HepG2 (cell line): Measurements from ENCODE around the gene SFI1. TPM values are rescaled to one million over a fixed set of nuclear protein-coding genes. Genes with fewer than 3 reads are reported as not detected.

Experiments
- CBX2 ChIP-seq, 2 experiments: fragments of 200-600 bp in 1 of 2; sonication (generic); formaldehyde crosslinking in 1 of 2; IDR thresholded peaks; 2 replicates each; pipeline versions ENCODE4 v1.7.0 to v1.8.1; 2018 to 2022; ENCODE audit warnings: low read depth in 2 of 2, low read length in 1 of 2, mild to moderate bottlenecking in 1 of 2, missing genetic modification reagents in 1 of 2
- CREB3 ChIP-seq: sonication (generic); formaldehyde crosslinking; IDR thresholded peaks from 2 replicates; pipeline ENCODE4 v1.5.0; 2020; ENCODE audit warnings: missing genetic modification reagents
- GABPA ChIP-seq, 2 experiments: IDR thresholded peaks; 2 replicates each; pipeline ENCODE4 v1.6.1; 2011 to 2016; ENCODE audit warnings: low read depth in 2 of 2, low read length in 1 of 2, missing biosample characterization in 1 of 2, missing genetic modification characterization in 1 of 2
- HDAC2 ChIP-seq: sonication (generic); formaldehyde crosslinking; IDR thresholded peaks from 2 replicates; pipeline ENCODE4 v1.4.0; 2020; ENCODE audit warnings: missing genetic modification reagents
- NFE2 ChIP-seq: sonication (generic); formaldehyde crosslinking; IDR thresholded peaks from 2 replicates; pipeline ENCODE4 v1.4.0; 2020; ENCODE audit warnings: missing genetic modification reagents
- NPAS2 ChIP-seq: sonication (generic); formaldehyde crosslinking; IDR thresholded peaks from 2 replicates; pipeline ENCODE4 v1.8.0; 2022; ENCODE audit warnings: mild to moderate bottlenecking, missing genetic modification reagents, borderline replicate concordance
- PATZ1 ChIP-seq: sonication (generic); formaldehyde crosslinking; IDR thresholded peaks from 2 replicates; pipeline ENCODE4 v1.4.0; 2020; ENCODE audit warnings: missing genetic modification reagents
- RBAK ChIP-seq: sonication (generic); formaldehyde crosslinking; IDR thresholded peaks from 2 replicates; pipeline ENCODE4 v1.5.1; 2020; ENCODE audit warnings: mild to moderate bottlenecking, missing genetic modification reagents
- RNF2 ChIP-seq: fragments of 450-650 bp; conservative IDR thresholded peaks from 2 replicates; pipeline ENCODE4 v1.6.1; 2016; ENCODE audit warnings: low read depth
- SALL2 ChIP-seq: sonication (generic); formaldehyde crosslinking; IDR thresholded peaks from 2 replicates; pipeline ENCODE4 v1.8.1; 2023; ENCODE audit warnings: mild to moderate bottlenecking, missing genetic modification reagents, inconsistent platforms
- SMAD3 ChIP-seq: sonication (generic); formaldehyde crosslinking; IDR thresholded peaks from 2 replicates; pipeline ENCODE4 v1.4.0; 2020; ENCODE audit warnings: missing genetic modification reagents
- UBTF ChIP-seq: sonication (generic); formaldehyde crosslinking; IDR thresholded peaks from 2 replicates; pipeline ENCODE4 v1.4.0; 2020; ENCODE audit warnings: mild to moderate bottlenecking, missing genetic modification reagents
- YEATS2 ChIP-seq: sonication (generic); formaldehyde crosslinking; IDR thresholded peaks from 2 replicates; pipeline ENCODE4 v1.4.0; 2020; ENCODE audit warnings: missing genetic modification reagents, borderline replicate concordance
- ZFP1 ChIP-seq: IDR thresholded peaks from 2 replicates; pipeline ENCODE4 v1.6.1; 2016
- ZFP90 ChIP-seq: sonication (generic); formaldehyde crosslinking; IDR thresholded peaks from 2 replicates; pipeline ENCODE4 v1.8.0; 2022; ENCODE audit warnings: missing genetic modification reagents, mild to moderate bottlenecking, inconsistent platforms, borderline replicate concordance
- ZFY ChIP-seq: sonication (generic); formaldehyde crosslinking; IDR thresholded peaks from 2 replicates; pipeline ENCODE4 v1.4.0; 2020; ENCODE audit warnings: missing genetic modification reagents
- ZNF18 ChIP-seq: sonication (generic); formaldehyde crosslinking; IDR thresholded peaks from 2 replicates; pipeline ENCODE4 v1.8.0; 2022; ENCODE audit warnings: mild to moderate bottlenecking, missing genetic modification reagents; ENCODE audit not compliant: insufficient replicate concordance
- ZNF430 ChIP-seq: sonication (generic); formaldehyde crosslinking; IDR thresholded peaks from 2 replicates; pipeline ENCODE4 v1.9.0; 2021; ENCODE audit warnings: mild to moderate bottlenecking, missing genetic modification reagents
- ZNF556 ChIP-seq: sonication (generic); formaldehyde crosslinking; IDR thresholded peaks from 2 replicates; pipeline ENCODE4 v1.4.0; 2020; ENCODE audit warnings: mild to moderate bottlenecking, missing genetic modification reagents, borderline replicate concordance
- ZNF570 ChIP-seq: sonication (generic); formaldehyde crosslinking; IDR thresholded peaks from 2 replicates; pipeline ENCODE4 v1.4.0; 2020; ENCODE audit warnings: mild to moderate bottlenecking, missing genetic modification reagents, borderline replicate concordance
- ZNF773 ChIP-seq: sonication (generic); formaldehyde crosslinking; IDR thresholded peaks from 2 replicates; pipeline ENCODE4 v1.4.0; 2020; ENCODE audit warnings: missing genetic modification reagents, borderline replicate concordance
- ZSCAN12 ChIP-seq: sonication (generic); formaldehyde crosslinking; IDR thresholded peaks from 2 replicates; pipeline ENCODE4 v1.9.0; 2021; ENCODE audit warnings: mild to moderate bottlenecking, missing genetic modification reagents
- polyA plus RNA-seq, 8 experiments: library from polyadenylated mRNA; depleted of rRNA in 3 of 8; stranded (reverse) in 7 of 8; unstranded in 1 of 8; fragments of >200 nt; fragmentation: Illumina TruSeq in 4 of 8; extraction: Trizol in 4 of 8; gene quantifications; 2 replicates each; pipeline versions ENCODE4 v1.2.1 to v1.2.3, GENCODE V29; 2011 to 2016; ENCODE audit warnings: low read depth in 4 of 8, missing spikeins in 1 of 8, mixed read lengths in 1 of 8; ENCODE audit not compliant: insufficient read depth in 1 of 8
- total RNA-seq, 5 experiments: library from RNA; depleted of rRNA; stranded (reverse); fragments of >200 nt; fragmentation: Illumina TruSeq; extraction: Trizol; gene quantifications; 2 replicates each; pipeline ENCODE4 v1.2.3, GENCODE V29; 2016; ENCODE audit warnings: low read depth in 1 of 5

Gene SFI1
- total and polyA plus RNA-seq, 2 of the 13 experiments (the other 11 are each of a cell fraction or from before 2014, with no cell fraction given): 20.5 to 40.1 TPM

- peak; percentile 89 for TF ChIP-seq UBTF
- TF ChIP-seq PATZ1: peak; percentile 58
- no peak for TF ChIP-seq ZNF570
- no peak for TF ChIP-seq YEATS2 (CRISPR knock-in tag)
- peak; percentile 46; the same call in 1 of the 2 replicates for TF ChIP-seq ZNF430 (CRISPR knock-in tag)
- no peak for TF ChIP-seq ZFP1 (CRISPR knock-in tag)
- TF ChIP-seq ZFY (CRISPR knock-in tag): peak; percentile 42
- TF ChIP-seq NPAS2 (CRISPR knock-in tag): no peak
- no peak for TF ChIP-seq ZNF556 (CRISPR knock-in tag)
- no peak for TF ChIP-seq RNF2
- no peak for TF ChIP-seq CREB3 (CRISPR knock-in tag)
- TF ChIP-seq ZFP90: no peak
- TF ChIP-seq CBX2 (IDR thresholded peaks at IDR 0.05; ENCODE audit: low read depth, low read length): no peak
- peak; percentile 80; the same call in 1 of the 2 replicates for TF ChIP-seq CBX2 (CRISPR knock-in tag; IDR thresholded peaks at IDR 0.05; ENCODE audit: low read depth)
- no peak for TF ChIP-seq ZNF773
- TF ChIP-seq SMAD3 (CRISPR knock-in tag): no peak
- no peak for TF ChIP-seq SALL2 (CRISPR knock-in tag)
- TF ChIP-seq NFE2: no peak
- TF ChIP-seq GABPA (IDR thresholded peaks at IDR 0.05; ENCODE audit: low read depth, low read length): peak; percentile 60
- TF ChIP-seq GABPA (CRISPR knock-in tag; IDR thresholded peaks at IDR 0.05; ENCODE audit: low read depth): peak; percentile 73
- peak; percentile 23 for TF ChIP-seq ZNF18 (CRISPR knock-in tag)
- no peak for TF ChIP-seq ZSCAN12 (CRISPR knock-in tag)
- TF ChIP-seq RBAK: no peak
- peak; percentile 12; the same call in 1 of the 2 replicates for TF ChIP-seq HDAC2 (CRISPR knock-in tag)
Measured at GRCh38 chr22:31630331-31631329, 134.3 kb downstream of the SFI1 start (continued).
